ENCODE results near the gene NIBAN1. TPM values are rescaled to one million over a fixed set of nuclear protein-coding genes. Genes with fewer than 3 reads are reported as not detected.
A peak's percentile ranks its signal among the peaks of the same experiment; 100 is the strongest.

Gene NIBAN1
- total RNA-seq (11.1 and 11.5 TPM in 2 replicates), polyA plus RNA-seq (6.9 and 8.9 TPM in 2 replicates)

GRCh38 chr1:184974056-184974836 lies at the start of gene NIBAN1:
Gene NIBAN1, minus strand, starts transcription at chr1:184974508. Its CDS starts 152 bp downstream, at chr1:184974356.
- no peaks in the 10 kb centered on the region for H3K9me2 ChIP-seq (replicated peaks; ENCODE audit: insufficient read depth)
- H3K36me3 ChIP-seq (replicated peaks; ENCODE audit: insufficient read depth, low read depth), result no peaks in the 10 kb centered on the region
- 4% methylated on average over 49 of the region's 70 CpGs for WGBS (ENCODE audit: low lambda C conversion rate, missing lambda C conversion rate)
- peak within 1 kb of the TSS; percentile 50 for H2AFZ ChIP-seq
- H3K27ac ChIP-seq, result no peak within 1 kb of the TSS
- H3K4me3 ChIP-seq, result peak within 1 kb of the TSS; percentile 73
- H3K4me1 ChIP-seq (ENCODE audit: insufficient read depth), result peaks cover 5% of the 10 kb centered on the region
- peaks cover 33% of the 10 kb centered on the region for H3K27me3 ChIP-seq
- no peaks in the 10 kb centered on the region for H3K79me2 ChIP-seq
- TF ChIP-seq EZH2 (IDR thresholded peaks at IDR 0.05; ENCODE audit: borderline replicate concordance), result no peak
- peak within 1 kb of the TSS; percentile 94 for H3K4me2 ChIP-seq
- no peaks in the 10 kb centered on the region for H4K20me1 ChIP-seq (ENCODE audit: insufficient read depth, poor library complexity, severe bottlenecking)
- no peaks in the 10 kb centered on the region for H3K9me3 ChIP-seq (ENCODE audit: low read depth)
- peak; percentile 52 for DNase-seq (ENCODE audit: low spot score)

- no peak for DNase-seq (ENCODE audit: low spot score)
- H3K27ac ChIP-seq, result peak overlapping the region; percentile 52
- TF ChIP-seq EZH2 (IDR thresholded peaks at IDR 0.05; ENCODE audit: borderline replicate concordance), result no peak
- no peak for TF ChIP-seq EZH2phosphoT487 (IDR thresholded peaks at IDR 0.05; ENCODE audit: low read depth, severe bottlenecking, unreplicated experiment)
- no peak for TF ChIP-seq CTCF (IDR thresholded peaks at IDR 0.05; ENCODE audit: poor library complexity)
These were observed 43.7 kb upstream of the NIBAN1 start for GRCh38 chr1:185017966-185018365.

GRCh38 chr1:185017338-185017737 lies 43.0 kb upstream of the NIBAN1 start:
- no peaks in the 10 kb centered on the region for H3K36me3 ChIP-seq (replicated peaks; ENCODE audit: insufficient read depth, low read depth)
- H3K4me2 ChIP-seq, result no peak overlapping the region
- H2AFZ ChIP-seq, result no peak overlapping the region

More at GRCh38 chr1:185017966-185018365, 43.7 kb upstream of the NIBAN1 start:
- H3K36me3 ChIP-seq (replicated peaks; ENCODE audit: insufficient read depth, low read depth), result no peaks in the 10 kb centered on the region
- H3K9me3 ChIP-seq (ENCODE audit: low read depth), result no peaks in the 10 kb centered on the region
- peaks cover 9% of the 10 kb centered on the region for H3K4me1 ChIP-seq (ENCODE audit: insufficient read depth)
- no peaks in the 10 kb centered on the region for H4K20me1 ChIP-seq (ENCODE audit: insufficient read depth, poor library complexity, severe bottlenecking)
- no peaks in the 10 kb centered on the region for H3K79me2 ChIP-seq
- WGBS (ENCODE audit: low lambda C conversion rate, missing lambda C conversion rate), result 78% methylated on average over 3 of the region's 3 CpGs
- H3K4me3 ChIP-seq, result no peak overlapping the region
- H2AFZ ChIP-seq, result no peak overlapping the region
- H3K4me2 ChIP-seq, result no peak overlapping the region
- no peaks in the 10 kb centered on the region for H3K27me3 ChIP-seq
- no peaks in the 10 kb centered on the region for H3K9me2 ChIP-seq (replicated peaks; ENCODE audit: insufficient read depth)

More at GRCh38 chr1:185017338-185017737, 43.0 kb upstream of the NIBAN1 start:
- H3K79me2 ChIP-seq, result no peaks in the 10 kb centered on the region
- no peaks in the 10 kb centered on the region for H3K9me2 ChIP-seq (replicated peaks; ENCODE audit: insufficient read depth)
- no peaks in the 10 kb centered on the region for H4K20me1 ChIP-seq (ENCODE audit: insufficient read depth, poor library complexity, severe bottlenecking)
- H3K4me1 ChIP-seq (ENCODE audit: insufficient read depth), result peaks cover 9% of the 10 kb centered on the region
- no peak overlapping the region for H3K4me3 ChIP-seq
- H3K27me3 ChIP-seq, result no peaks in the 10 kb centered on the region
- TF ChIP-seq EZH2phosphoT487 (IDR thresholded peaks at IDR 0.05; ENCODE audit: low read depth, severe bottlenecking, unreplicated experiment), result no peak
- TF ChIP-seq EZH2 (IDR thresholded peaks at IDR 0.05; ENCODE audit: borderline replicate concordance), result no peak
- no peak for TF ChIP-seq CTCF (IDR thresholded peaks at IDR 0.05; ENCODE audit: poor library complexity)
- no peaks in the 10 kb centered on the region for H3K9me3 ChIP-seq (ENCODE audit: low read depth)
- WGBS (ENCODE audit: low lambda C conversion rate, missing lambda C conversion rate), result 75% methylated on average over 2 of the region's 2 CpGs
- DNase-seq (ENCODE audit: low spot score), result peak; percentile 67
- H3K27ac ChIP-seq, result peak overlapping the region; percentile 68
